Endothelial cell of umbilical vein (primary cell): Measurements from ENCODE around the gene IER3. TPM values are rescaled to one million over a fixed set of nuclear protein-coding genes. Genes with fewer than 3 reads are reported as not detected.
A peak's percentile ranks its signal among the peaks of the same experiment; 100 is the strongest.

ENCODE experiments used
- BruUV-seq: library from RNA; stranded (reverse); fragments of 400-500 nt; replicated peaks from 2 replicates; lab custom pipeline; 2021; lab: Mats Ljungman, UMichigan
- CTCF ChIA-PET: fragments of 300-600, 350-600 bp; sonication (Branson Sonifier 250); formaldehyde crosslinking; loops from one replicate; lab custom pipeline; 2021; ENCODE audit warnings: antibody characterized with exemption, inconsistent platforms; lab: Charles Lee
- POLR2A ChIA-PET: fragments of 300-600, 350-600 bp; sonication (Branson Sonifier 250); formaldehyde crosslinking; loops from one replicate; lab custom pipeline; 2021; ENCODE audit warnings: antibody characterized with exemption, inconsistent platforms; lab: Charles Lee
- DNase-seq: peaks from one replicate; pipeline ENCODE4 v3.0.0-alpha.2; 2011; ENCODE audit warnings: low read depth, low spot score
- FAIRE-seq: peaks from 2 replicates; lab custom pipeline; 2011; peaks lifted over from hg19 to GRCh38; lab: Jason Lieb, UNC
- H2AFZ ChIP-seq: 2 replicates; pipeline ENCODE4 v1.6.0; 2012; ENCODE audit warnings: low read depth, low read length, control low read depth, inconsistent platforms
- H3K27ac ChIP-seq: 2 replicates; pipeline ENCODE4 v1.5.1; 2011; ENCODE audit warnings: low read depth, mild to moderate bottlenecking, control low read depth, low read length, moderate library complexity; ENCODE audit not compliant: insufficient read depth
- H3K27me3 ChIP-seq, 2 experiments: 2 replicates each; pipeline versions ENCODE4 v1.6.0 to v1.6.1; 2011; ENCODE audit warnings: low read length in 2 of 2, mixed read lengths in 1 of 2; ENCODE audit not compliant: control insufficient read depth in 2 of 2, insufficient read depth in 2 of 2
- H3K36me3 ChIP-seq, 2 experiments: 2 replicates in 1 of 2; 3 replicates in 1 of 2; pipeline ENCODE4 v1.5.1; 2011; ENCODE audit warnings: low read length in 2 of 2, mild to moderate bottlenecking in 1 of 2, moderate library complexity in 1 of 2; ENCODE audit not compliant: control insufficient read depth in 2 of 2, insufficient read depth in 2 of 2; ENCODE audit errors: extremely low read depth in 1 of 2
- H3K4me1 ChIP-seq: 3 replicates; pipeline ENCODE4 v1.5.1; 2011; ENCODE audit warnings: mild to moderate bottlenecking, low read length; ENCODE audit not compliant: control insufficient read depth, insufficient read depth; ENCODE audit errors: extremely low read depth
- H3K4me2 ChIP-seq: 2 replicates; pipeline ENCODE4 v1.6.1; 2011; ENCODE audit warnings: low read length, control low read depth, mixed read lengths; ENCODE audit not compliant: insufficient read depth
- H3K4me3 ChIP-seq, 3 experiments: fragments of 200-600 bp in 1 of 3; sonication (generic), shearing (Covaris generic) in 1 of 3; replicated peaks in 1 of 3; 2 replicates each; pipeline ENCODE4 v1.5.1; 2011 to 2016; ENCODE audit warnings: control low read depth in 3 of 3, low read length in 3 of 3, mild to moderate bottlenecking in 2 of 3, inconsistent platforms in 1 of 3, low read depth in 1 of 3, moderate library complexity in 1 of 3; ENCODE audit not compliant: insufficient read depth in 1 of 3
- H3K79me2 ChIP-seq: 2 replicates; pipeline ENCODE4 v1.6.0; 2012; ENCODE audit warnings: low read length, inconsistent platforms; ENCODE audit not compliant: control insufficient read depth, insufficient read depth
- H3K9ac ChIP-seq: replicated peaks from 2 replicates; pipeline ENCODE3; 2011; ENCODE audit warnings: low read length, control low read depth; ENCODE audit not compliant: insufficient read depth; ENCODE audit errors: extremely low read depth
- H3K9me1 ChIP-seq: replicated peaks from 3 replicates; pipeline ENCODE4 v1.6.0; 2011; ENCODE audit warnings: mild to moderate bottlenecking, low read length; ENCODE audit not compliant: control insufficient read depth, insufficient read depth; ENCODE audit errors: extremely low read depth
- H3K9me3 ChIP-seq: replicated peaks from 2 replicates; pipeline ENCODE4 v1.5.1; 2012; ENCODE audit warnings: low read length, inconsistent platforms; ENCODE audit not compliant: control insufficient read depth, insufficient read depth
- H4K20me1 ChIP-seq: replicated peaks from 2 replicates; pipeline ENCODE3; 2011; ENCODE audit warnings: mild to moderate bottlenecking, low read length; ENCODE audit not compliant: control insufficient read depth, insufficient read depth; ENCODE audit errors: extremely low read depth
- CTCF ChIP-seq, 2 donors: IDR thresholded peaks; 1 replicate in 1 of 2; 2 replicates in 1 of 2; pipeline ENCODE4 v1.5.1; 2011; ENCODE audit warnings: low read length in 2 of 2, mild to moderate bottlenecking in 2 of 2, moderate library complexity in 2 of 2, control low read depth in 1 of 2, inconsistent platforms in 1 of 2, low read depth in 1 of 2; ENCODE audit not compliant: insufficient read depth in 1 of 2; ENCODE audit errors: extremely low read depth in 1 of 2
- EZH2 ChIP-seq: IDR thresholded peaks from 2 replicates; pipeline ENCODE4 v1.6.1; 2012; ENCODE audit warnings: borderline replicate concordance, low read depth, mild to moderate bottlenecking, moderate library complexity, low read length, inconsistent platforms; ENCODE audit not compliant: severe bottlenecking
- FOS ChIP-seq: IDR thresholded peaks from 2 replicates; pipeline ENCODE4 v1.6.1; 2011; ENCODE audit warnings: mild to moderate bottlenecking, low read length, moderate library complexity, borderline replicate concordance; ENCODE audit not compliant: insufficient read depth
- GATA2 ChIP-seq: IDR thresholded peaks from 2 replicates; pipeline ENCODE4 v1.7.0; 2011; ENCODE audit warnings: low read depth, mild to moderate bottlenecking, moderate library complexity, mixed read lengths, low read length; ENCODE audit not compliant: insufficient read length, insufficient read depth
- JUN ChIP-seq: IDR thresholded peaks from 2 replicates; pipeline ENCODE4 v1.6.1; 2011; ENCODE audit warnings: borderline replicate concordance, low read depth; ENCODE audit not compliant: insufficient read length, insufficient read depth
- MAX ChIP-seq: IDR thresholded peaks from 2 replicates; pipeline ENCODE4 v1.6.1; 2011; ENCODE audit not compliant: insufficient read depth, insufficient read length
- MYC ChIP-seq: IDR thresholded peaks from one replicate; pipeline ENCODE4 v1.6.1; 2011; ENCODE audit warnings: mild to moderate bottlenecking, low read depth, low read length
- POLR2A ChIP-seq: IDR thresholded peaks from 2 replicates; pipeline ENCODE4 v1.6.1; 2012; ENCODE audit warnings: low read depth, mild to moderate bottlenecking, control low read depth, low read length
- POLR2AphosphoS5 ChIP-seq: IDR thresholded peaks from 2 replicates; pipeline ENCODE4 v1.6.1; 2012; ENCODE audit warnings: low read depth, mild to moderate bottlenecking, control low read depth, low read length, moderate library complexity; ENCODE audit not compliant: insufficient read depth
- dilution Hi-C: fragments of 300-500 bp; cut with MboI; formaldehyde crosslinking; loops from one replicate; pipeline ENCODE4 v1.15.0; 2019; ENCODE audit warnings: low sequenced_read_pairs; ENCODE audit not compliant: extremely low pct_ligation_motif_present
- intact Hi-C: fragments of 100-400 bp; cut with micrococcal nuclease; formaldehyde crosslinking; loops from one replicate; pipeline ENCODE4 v1.10.0; 2022
- polyA plus RNA-seq, 4 experiments: library from polyadenylated mRNA; depleted of rRNA in 3 of 4; stranded (reverse) in 3 of 4; unstranded in 1 of 4; fragments of >200 nt; gene quantifications; 2 replicates each; pipeline versions ENCODE4 v1.2.1 to v1.2.3, GENCODE V29; 2011 to 2012; ENCODE audit warnings: missing spikeins in 1 of 4
- total RNA-seq: library from RNA; stranded (reverse); gene quantifications from 2 replicates; pipeline ENCODE4 v1.2.3, GENCODE V29; 2021

IER3 gene
- total and polyA plus RNA-seq, 2 donors (not counting 3 experiments of a cell fraction or from before 2014, with no cell fraction given), result 170 to 468 TPM

GRCh38 chr6:30750379-30750668 is 6.0 kb upstream of the IER3 start:
- Histone ChIP-seq H3K9me3 (no peaks in the 10 kb centered on the region), H3K36me3 (no peaks in the 10 kb centered on the region), H3K4me1 (peaks cover 58% of the 10 kb centered on the region), H3K79me2 (no peaks in the 10 kb centered on the region), H3K4me2 (no peak overlapping the region), H3K4me3 (no peak overlapping the region), H4K20me1 (no peaks in the 10 kb centered on the region), H3K9ac (peak overlapping the region; percentile 78), H3K27me3 (no peaks in the 10 kb centered on the region), H2AFZ (no peak overlapping the region), H3K9me1 (no peaks in the 10 kb centered on the region), H3K27ac (peak overlapping the region; percentile 89)
- CTCF ChIA-PET, result interaction anchor here (1.0 to 1.9 kb wide), 2 partner anchors 13 to 72 kb away, joined by 3 to 8 read pairs; no protein-coding TSS in a partner anchor
- TF ChIP-seq FOS, result no peak
- no peak for TF ChIP-seq MYC
- TF ChIP-seq JUN, result no peak
- no peak for TF ChIP-seq POLR2A
- dilution Hi-C loops (no loop called here), intact Hi-C loops (no loop called here)
- DNase-seq (peak; percentile 21), FAIRE-seq (no peak)
- POLR2A ChIA-PET, result no interaction called here
- no TSS peak for BruUV-seq

GRCh38 chr6:30749554-30750378 is 5.4 kb upstream of the IER3 start:
- H2AFZ ChIP-seq, result no peak overlapping the region
- H3K9ac ChIP-seq, result peak overlapping the region; percentile 78
- ChIA-PET CTCF (interaction anchor here (1.0 to 1.9 kb wide), 4 partner anchors 14 to 72 kb away, joined by 3 to 8 read pairs (median 4); no protein-coding TSS in a partner anchor), POLR2A (interaction anchor here (1.2 kb wide), 2 partner anchors 9 to 78 kb away, joined by 4 to 5 read pairs; no protein-coding TSS in a partner anchor)
- intact Hi-C loops, result loop anchor here (2.0 kb wide), 1 partner anchor 51 kb away; no protein-coding TSS in a partner anchor
- no peaks in the 10 kb centered on the region for H3K27me3 ChIP-seq
- no peak for TF ChIP-seq FOS
- TF ChIP-seq MAX, result no peak
- TF ChIP-seq POLR2A, result no peak
- TF ChIP-seq EZH2, result no peak
- no peak for TF ChIP-seq JUN
- no peak for TF ChIP-seq GATA2
- no peak for TF ChIP-seq MYC
- TF ChIP-seq CTCF (IDR thresholded peaks at IDR 0.05; ENCODE audit: extremely low read depth in 1 of 2, insufficient read depth in 1 of 2, low read depth in 1 of 2, low read length in 2 of 2), result no peak
- no peak for TF ChIP-seq POLR2AphosphoS5
- peak overlapping the region; percentile 89 for H3K27ac ChIP-seq
- no peak for DNase-seq
- no peaks in the 10 kb centered on the region for H3K9me1 ChIP-seq
- peak overlapping the region; percentile 44 for H3K4me2 ChIP-seq
- no peak for FAIRE-seq
- H4K20me1 ChIP-seq, result no peaks in the 10 kb centered on the region
- no peaks in the 10 kb centered on the region for H3K36me3 ChIP-seq
- no peak overlapping the region for H3K4me3 ChIP-seq
- H3K4me1 ChIP-seq, result peaks cover 62% of the 10 kb centered on the region
- BruUV-seq, result no TSS peak
- H3K79me2 ChIP-seq, result no peaks in the 10 kb centered on the region
- H3K9me3 ChIP-seq, result no peaks in the 10 kb centered on the region
- dilution Hi-C loops, result loop anchor here (25.0 kb wide), 1 partner anchor 138 kb away; the partner anchor contains the start of gene DDR1
